ENCODE results near the gene MAPK8.
A peak's percentile ranks its signal among the peaks of the same experiment; 100 is the strongest.

MAPK8 gene

GRCh38 chr10:48468130-48468790 is 161.8 kb downstream of the MAPK8 start:
- H3K9ac ChIP-seq = no peak overlapping the region
- peak overlapping the region; percentile 41 for H2AFZ ChIP-seq
- peaks cover 69% of the 10 kb centered on the region for H3K4me1 ChIP-seq
- no peak overlapping the region for H3K4me3 ChIP-seq (ENCODE audit: low read depth, low read length)
- no peak overlapping the region for H3K4me2 ChIP-seq (ENCODE audit: low read length)
- H3K27ac ChIP-seq = peak overlapping the region; percentile 61
- H3K27me3 ChIP-seq (ENCODE audit: control insufficient read depth, insufficient read depth, low read length) = no peaks in the 10 kb centered on the region
- TF ChIP-seq CTCF (IDR thresholded peaks at IDR 0.05) = no peak
- peaks cover 2% of the 10 kb centered on the region for H3K79me2 ChIP-seq
- no peaks in the 10 kb centered on the region for H3K36me3 ChIP-seq (ENCODE audit: control insufficient read depth, insufficient read depth, low read length)
- H3K9me3 ChIP-seq (ENCODE audit: control insufficient read depth, low read length) = no peaks in the 10 kb centered on the region

- H3K36me3 ChIP-seq (ENCODE audit: control insufficient read depth, insufficient read depth, low read length) = no peaks in the 10 kb centered on the region
Measured at GRCh38 chr10:48468866-48469511, 162.5 kb downstream of the MAPK8 start.

GRCh38 chr10:48469516-48470020 is 163.1 kb downstream of the MAPK8 start:
- Histone ChIP-seq H3K79me2 (peaks cover 2% of the 10 kb centered on the region), H3K4me3 (ENCODE audit: low read depth, low read length) (no peak overlapping the region), H3K9ac (no peak overlapping the region), H3K9me3 (ENCODE audit: control insufficient read depth, low read length) (no peaks in the 10 kb centered on the region), H3K36me3 (ENCODE audit: control insufficient read depth, insufficient read depth, low read length) (no peaks in the 10 kb centered on the region), H3K27ac (no peak overlapping the region), H3K4me1 (peaks cover 56% of the 10 kb centered on the region), H3K4me2 (ENCODE audit: low read length) (no peak overlapping the region), H3K27me3 (ENCODE audit: control insufficient read depth, insufficient read depth, low read length) (no peaks in the 10 kb centered on the region), H2AFZ (peak overlapping the region; percentile 65)
- no peak for TF ChIP-seq CTCF (IDR thresholded peaks at IDR 0.05)

More at GRCh38 chr10:48468866-48469511, 162.5 kb downstream of the MAPK8 start:
- no peak overlapping the region for H3K4me2 ChIP-seq (ENCODE audit: low read length)
- H3K27ac ChIP-seq = peak overlapping the region; percentile 61
- H3K9ac ChIP-seq = no peak overlapping the region
- H2AFZ ChIP-seq = peak overlapping the region; percentile 65
- H3K4me1 ChIP-seq = peaks cover 61% of the 10 kb centered on the region
- no peak for TF ChIP-seq CTCF (IDR thresholded peaks at IDR 0.05)
- H3K79me2 ChIP-seq = peaks cover 2% of the 10 kb centered on the region
- no peak overlapping the region for H3K4me3 ChIP-seq (ENCODE audit: low read depth, low read length)
- no peaks in the 10 kb centered on the region for H3K9me3 ChIP-seq (ENCODE audit: control insufficient read depth, low read length)
- no peaks in the 10 kb centered on the region for H3K27me3 ChIP-seq (ENCODE audit: control insufficient read depth, insufficient read depth, low read length)

- H3K4me1 ChIP-seq = peaks cover 48% of the 10 kb centered on the region
- H3K9me3 ChIP-seq (ENCODE audit: control insufficient read depth, low read length) = no peaks in the 10 kb centered on the region
- TF ChIP-seq CTCF (IDR thresholded peaks at IDR 0.05) = no peak
- H2AFZ ChIP-seq = peak overlapping the region; percentile 65
- no peak overlapping the region for H3K4me2 ChIP-seq (ENCODE audit: low read length)
- peaks cover 2% of the 10 kb centered on the region for H3K79me2 ChIP-seq
- H3K27ac ChIP-seq = no peak overlapping the region
- no peak overlapping the region for H3K9ac ChIP-seq
- no peaks in the 10 kb centered on the region for H3K36me3 ChIP-seq (ENCODE audit: control insufficient read depth, insufficient read depth, low read length)
- no peak overlapping the region for H3K4me3 ChIP-seq (ENCODE audit: low read depth, low read length)
- no peaks in the 10 kb centered on the region for H3K27me3 ChIP-seq (ENCODE audit: control insufficient read depth, insufficient read depth, low read length)
Measured at GRCh38 chr10:48470115-48470892, 163.8 kb downstream of the MAPK8 start.

Data from parathyroid adenoma (tissue), 2 donors.